OCI-LY1 (cell line): ENCODE data around the gene GLRX5.

Experiments used
- H2AFZ ChIP-seq: fragments of 200-600 bp; sonication (generic), shearing (Covaris generic); 2 replicates; pipeline ENCODE4 v1.6.0; 2014; ENCODE audit warnings: antibody characterized with exemption, mild to moderate bottlenecking, low read length
- H3F3A ChIP-seq: fragments of 200-600 bp; sonication (generic), shearing (Covaris generic); 2 replicates; pipeline ENCODE4 v1.6.0; 2014; ENCODE audit warnings: mild to moderate bottlenecking, antibody characterized with exemption, low read length, moderate library complexity; ENCODE audit not compliant: insufficient read depth
- H3K27ac ChIP-seq: fragments of 200-600 bp; sonication (generic); 2 replicates; pipeline ENCODE4 v1.5.1; 2014; ENCODE audit warnings: low read length, mixed run types, mild to moderate bottlenecking, low read depth; ENCODE audit not compliant: poor library complexity, severe bottlenecking
- H3K27me3 ChIP-seq: fragments of 200-600 bp; sonication (generic); 2 replicates; pipeline ENCODE4 v1.6.0; 2014; ENCODE audit warnings: antibody characterized with exemption, mild to moderate bottlenecking, low read length, moderate library complexity; ENCODE audit not compliant: insufficient read depth
- H3K36me3 ChIP-seq: fragments of 200-600 bp; sonication (generic); 2 replicates; pipeline ENCODE4 v1.6.1; 2014; ENCODE audit warnings: mild to moderate bottlenecking, antibody characterized with exemption, low read length, moderate library complexity, mixed read lengths; ENCODE audit not compliant: insufficient read depth
- H3K4me1 ChIP-seq: fragments of 200-600 bp; sonication (generic); 2 replicates; pipeline ENCODE4 v1.5.1; 2014; ENCODE audit warnings: mild to moderate bottlenecking, low read length, moderate library complexity; ENCODE audit not compliant: insufficient read depth, severe bottlenecking
- H3K4me2 ChIP-seq: fragments of 200-600 bp; sonication (generic), shearing (Covaris generic); 2 replicates; pipeline ENCODE4 v1.6.1; 2014; ENCODE audit warnings: low read length
- H3K4me3 ChIP-seq: fragments of 200-600 bp; sonication (generic); 2 replicates; pipeline ENCODE4 v1.5.1; 2014; ENCODE audit warnings: low read length, low read depth, mild to moderate bottlenecking, mixed read lengths; ENCODE audit not compliant: poor library complexity, severe bottlenecking
- H3K79me2 ChIP-seq: fragments of 200-600 bp; shearing (Covaris generic); 2 replicates; pipeline ENCODE4 v1.6.1; 2016; ENCODE audit warnings: mixed run types, low read length, mixed read lengths; ENCODE audit not compliant: insufficient read depth
- H3K9ac ChIP-seq: fragments of 200-600 bp; sonication (generic), shearing (Covaris generic); 2 replicates; pipeline ENCODE4 v1.6.1; 2014; ENCODE audit warnings: mild to moderate bottlenecking, low read length, mixed read lengths
- H3K9me2 ChIP-seq: fragments of 200-600 bp; sonication (generic), shearing (Covaris generic); 2 replicates; pipeline ENCODE4 v1.6.1; 2014; ENCODE audit warnings: low read depth, mild to moderate bottlenecking, low read length, mixed read lengths
- H3K9me3 ChIP-seq: fragments of 200-600 bp; shearing (Covaris generic); 2 replicates; pipeline ENCODE4 v1.6.1; 2014; ENCODE audit warnings: low read length, mixed read lengths
- H4K20me1 ChIP-seq: fragments of 200-600 bp; sonication (generic), shearing (Covaris generic); 2 replicates; pipeline ENCODE4 v1.6.0; 2016; ENCODE audit warnings: mild to moderate bottlenecking, low read length; ENCODE audit not compliant: insufficient read depth
- CTCF ChIP-seq: fragments of 200-600 bp; sonication (generic), shearing (Covaris generic); IDR thresholded peaks from 2 replicates; pipeline ENCODE4 v1.5.1; 2017; ENCODE audit warnings: mild to moderate bottlenecking, antibody characterized with exemption, low read length, moderate library complexity, mixed read lengths
- EZH2 ChIP-seq: fragments of 200-600 bp; sonication (generic), shearing (Covaris generic); IDR thresholded peaks from 2 replicates; pipeline ENCODE4 v1.8.0; 2017; ENCODE audit warnings: borderline replicate concordance, mixed run types, mild to moderate bottlenecking, antibody characterized with exemption, low read length, moderate library complexity, mixed read lengths

GLRX5 gene

DNA sequence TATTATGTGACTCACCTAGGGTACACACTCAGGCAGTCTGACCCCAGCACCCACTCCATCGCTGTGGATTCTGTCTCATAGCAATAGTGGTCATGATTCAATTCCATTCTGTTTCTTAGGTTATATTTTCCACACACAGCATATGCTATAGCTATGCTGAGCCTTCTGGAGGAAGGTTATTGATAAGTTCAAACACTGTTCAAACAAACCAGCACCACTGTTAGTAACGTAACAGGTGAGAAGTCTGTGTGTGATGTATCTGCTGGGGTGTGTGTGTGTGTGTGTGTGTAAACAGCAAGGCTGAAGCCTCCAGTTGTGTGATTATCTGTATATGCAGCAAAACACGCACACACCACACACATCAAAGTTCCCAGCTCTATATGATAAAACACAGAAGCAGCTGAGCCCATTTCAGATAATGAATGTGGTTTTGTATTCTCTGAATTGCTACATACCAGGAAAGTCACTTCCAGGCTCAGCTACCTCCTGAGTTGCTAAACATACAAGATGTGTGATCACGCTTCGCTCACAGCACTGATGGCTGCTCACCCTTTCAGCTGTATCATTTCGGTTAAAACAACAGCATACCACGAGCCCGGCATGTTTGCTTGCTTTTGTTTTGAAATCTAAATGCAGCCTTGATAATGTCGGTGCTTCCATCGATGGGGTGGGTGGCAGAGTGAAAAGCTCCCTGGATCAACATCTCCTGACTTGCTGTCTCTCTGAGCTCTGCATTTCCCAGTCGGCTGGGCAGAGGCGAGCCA lies 11.6 kb upstream of the GLRX5 start:
- no peaks in the 10 kb centered on the region; the same call in 1 of the 2 replicates for H3K27me3 ChIP-seq
- no peaks in the 10 kb centered on the region for H3K9me3 ChIP-seq
- H4K20me1 ChIP-seq, result no peaks in the 10 kb centered on the region
- peaks cover 28% of the 10 kb centered on the region for H3K4me1 ChIP-seq
- H3K4me2 ChIP-seq, result no peak overlapping the region
- TF ChIP-seq CTCF, result no peak
- no peak for TF ChIP-seq EZH2
- no peak overlapping the region for H3K4me3 ChIP-seq
- H3K9ac ChIP-seq, result no peak overlapping the region
- H3K79me2 ChIP-seq, result no peaks in the 10 kb centered on the region
- no peaks in the 10 kb centered on the region for H3K9me2 ChIP-seq
- no peak overlapping the region for H2AFZ ChIP-seq
- H3K27ac ChIP-seq, result no peak overlapping the region
- no peaks in the 10 kb centered on the region for H3F3A ChIP-seq
- no peaks in the 10 kb centered on the region for H3K36me3 ChIP-seq

GRCh38 chr14:95523815-95524448 lies 10.9 kb upstream of the GLRX5 start:
- Histone ChIP-seq H2AFZ (no peak overlapping the region), H3K36me3 (no peaks in the 10 kb centered on the region), H3K4me1 (peaks cover 23% of the 10 kb centered on the region), H3K4me2 (no peak overlapping the region), H3K4me3 (no peak overlapping the region), H3K79me2 (no peaks in the 10 kb centered on the region), H3K9ac (no peak overlapping the region), H4K20me1 (no peaks in the 10 kb centered on the region), H3K27me3 (no peaks in the 10 kb centered on the region), H3K9me2 (no peaks in the 10 kb centered on the region), H3K9me3 (no peaks in the 10 kb centered on the region), H3K27ac (no peak overlapping the region), H3F3A (no peaks in the 10 kb centered on the region)
- TF ChIP-seq CTCF (peak; percentile 19; the same call in 1 of the 2 replicates), EZH2 (no peak)

DNA sequence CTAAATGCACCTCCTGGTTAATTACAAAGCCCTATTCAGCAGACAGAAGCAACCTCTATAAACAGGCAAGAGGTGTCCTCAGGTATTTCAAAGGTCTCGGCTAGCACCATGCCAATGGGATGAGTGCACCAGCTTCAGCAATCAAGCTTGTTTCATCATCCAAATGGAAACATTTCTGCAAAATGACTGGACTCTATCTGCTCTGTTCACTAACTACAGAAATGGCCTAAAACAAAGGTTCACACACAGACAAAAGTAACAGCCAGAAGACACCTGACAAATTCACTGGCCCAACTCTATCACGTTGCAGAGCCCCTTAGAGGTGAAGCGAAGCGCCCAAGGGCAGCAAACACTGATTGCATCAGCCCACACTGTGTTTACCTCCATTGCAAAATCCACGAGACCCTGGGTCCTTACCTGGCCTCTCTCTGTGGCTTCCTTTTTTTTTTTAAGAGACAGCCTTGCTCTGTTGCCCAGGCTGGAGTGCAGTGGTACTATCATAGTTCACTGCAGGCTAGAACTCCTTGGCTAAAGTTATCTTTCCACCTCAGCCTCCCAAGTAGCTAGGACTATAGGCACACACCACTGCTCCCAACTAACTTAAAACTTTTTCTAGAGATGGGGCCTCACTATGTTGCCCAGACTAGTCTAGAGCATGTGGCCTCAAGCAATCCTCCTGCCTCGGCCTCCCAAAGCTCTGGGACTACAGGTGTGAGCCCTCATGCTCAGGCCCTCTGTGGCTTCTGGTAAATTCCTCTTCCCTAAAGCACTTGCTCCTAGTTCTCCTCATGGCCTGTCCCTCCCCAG lies 9.9 kb upstream of the GLRX5 start:
- Histone ChIP-seq H2AFZ (no peak overlapping the region), H3K9ac (no peak overlapping the region), H3K79me2 (no peaks in the 10 kb centered on the region), H3K9me2 (no peaks in the 10 kb centered on the region), H3K4me2 (no peak overlapping the region), H3K4me3 (no peak overlapping the region), H4K20me1 (no peaks in the 10 kb centered on the region), H3K4me1 (peaks cover 16% of the 10 kb centered on the region), H3K27me3 (no peaks in the 10 kb centered on the region), H3K9me3 (no peaks in the 10 kb centered on the region), H3F3A (no peaks in the 10 kb centered on the region), H3K36me3 (no peaks in the 10 kb centered on the region), H3K27ac (no peak overlapping the region)
- TF ChIP-seq EZH2 (no peak), CTCF (no peak)
